LoVo (cell line): ENCODE measurements around the gene EPN1.

Experiments
- DNase-seq: peaks from one replicate; pipeline ENCODE4 v3.0.0-alpha.2; 2016; ENCODE audit warnings: low spot score

The EPN1 gene

GRCh38 chr19:55660991-55661390, 14.0 kb upstream of the EPN1 start:
- no peak for DNase-seq

- no peak for DNase-seq
These were observed 13.2 kb upstream of the EPN1 start for GRCh38 chr19:55661826-55662225.

- DNase-seq = no peak
These were observed 11.0 kb upstream of the EPN1 start for GRCh38 chr19:55663846-55664536.

- DNase-seq = no peak
These were observed 8.6 kb upstream of the EPN1 start for GRCh38 chr19:55666343-55667005.

- DNase-seq = no peak
These were observed 8.0 kb upstream of the EPN1 start for GRCh38 chr19:55667006-55667381.

- no peak for DNase-seq
These were observed 7.5 kb upstream of the EPN1 start for GRCh38 chr19:55667511-55667910.

GRCh38 chr19:55667958-55668357, 7.1 kb upstream of the EPN1 start:
- DNase-seq = no peak

- DNase-seq = no peak
These were observed 6.2 kb upstream of the EPN1 start for GRCh38 chr19:55668603-55669348.

GRCh38 chr19:55669418-55670279, 5.4 kb upstream of the EPN1 start:
- DNase-seq = no peak

GRCh38 chr19:55670280-55671053, 4.6 kb upstream of the EPN1 start:
- no peak for DNase-seq

- no peak for DNase-seq
These were observed 4.0 kb upstream of the EPN1 start for GRCh38 chr19:55671054-55671378.

GRCh38 chr19:55672418-55672817, 2.6 kb upstream of the EPN1 start:
- DNase-seq = no peak

- no peak for DNase-seq
These were observed 1.6 kb upstream of the EPN1 start for GRCh38 chr19:55673465-55673864.

GRCh38 chr19:55673889-55674288, 1.1 kb upstream of the EPN1 start:
- DNase-seq = no peak

- DNase-seq = no peak
These were observed 576 bp upstream of the EPN1 start for GRCh38 chr19:55674459-55674840.

- DNase-seq = no peak
These were observed 782 bp downstream of the EPN1 start for GRCh38 chr19:55675661-55676354.

- no peak for DNase-seq
These were observed 1.4 kb downstream of the EPN1 start for GRCh38 chr19:55676383-55676782.

GRCh38 chr19:55676889-55677505, 2.0 kb downstream of the EPN1 start:
- no peak for DNase-seq

- DNase-seq = no peak
These were observed 2.6 kb downstream of the EPN1 start for GRCh38 chr19:55677572-55678028.

GRCh38 chr19:55678121-55678671, 3.2 kb downstream of the EPN1 start:
- no peak for DNase-seq
